ENCODE results near the gene YLPM1.

YLPM1 gene

DNA sequence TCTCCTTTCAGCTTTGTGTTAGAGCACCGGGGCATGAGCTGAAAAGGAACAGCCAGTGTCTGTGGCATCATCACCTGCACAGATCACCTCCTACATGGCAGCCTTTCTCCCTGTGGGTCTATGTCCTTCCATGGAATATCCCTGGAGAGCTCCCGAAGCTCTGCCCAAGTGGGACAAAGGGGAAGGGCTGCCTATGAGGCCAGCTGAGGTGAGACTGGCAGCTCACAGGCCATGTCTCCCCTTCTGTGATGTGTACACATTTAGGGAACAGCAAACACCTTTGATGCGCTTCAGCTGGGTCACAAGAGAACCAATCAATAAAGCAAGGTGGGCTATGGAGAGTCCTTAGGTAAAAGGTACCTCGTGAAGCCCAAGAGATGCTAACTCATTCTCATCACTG is 108.7 kb downstream of the YLPM1 start:
- DNase-seq (ENCODE audit: low read depth): no peak

DNA sequence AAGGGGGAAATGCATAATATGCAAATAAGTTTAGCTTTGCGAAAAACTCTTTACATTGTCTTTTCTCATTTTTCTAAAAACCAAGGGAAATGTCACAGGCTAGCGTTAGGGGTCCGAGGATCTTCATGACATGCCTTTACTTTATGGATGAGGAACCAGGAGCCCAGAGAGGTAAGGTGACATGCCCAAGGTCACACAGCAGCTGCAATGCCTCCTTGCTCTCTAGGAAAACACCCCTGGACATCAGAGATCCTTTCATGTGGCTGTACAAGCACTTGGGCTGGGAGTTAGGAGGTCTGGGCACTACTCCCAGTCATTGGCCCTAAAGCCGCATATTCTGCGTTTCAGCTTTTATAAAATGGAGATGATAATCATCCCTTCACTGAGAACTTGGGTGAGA is 112.1 kb downstream of the YLPM1 start:
- no peak for DNase-seq (ENCODE audit: low read depth)

DNA sequence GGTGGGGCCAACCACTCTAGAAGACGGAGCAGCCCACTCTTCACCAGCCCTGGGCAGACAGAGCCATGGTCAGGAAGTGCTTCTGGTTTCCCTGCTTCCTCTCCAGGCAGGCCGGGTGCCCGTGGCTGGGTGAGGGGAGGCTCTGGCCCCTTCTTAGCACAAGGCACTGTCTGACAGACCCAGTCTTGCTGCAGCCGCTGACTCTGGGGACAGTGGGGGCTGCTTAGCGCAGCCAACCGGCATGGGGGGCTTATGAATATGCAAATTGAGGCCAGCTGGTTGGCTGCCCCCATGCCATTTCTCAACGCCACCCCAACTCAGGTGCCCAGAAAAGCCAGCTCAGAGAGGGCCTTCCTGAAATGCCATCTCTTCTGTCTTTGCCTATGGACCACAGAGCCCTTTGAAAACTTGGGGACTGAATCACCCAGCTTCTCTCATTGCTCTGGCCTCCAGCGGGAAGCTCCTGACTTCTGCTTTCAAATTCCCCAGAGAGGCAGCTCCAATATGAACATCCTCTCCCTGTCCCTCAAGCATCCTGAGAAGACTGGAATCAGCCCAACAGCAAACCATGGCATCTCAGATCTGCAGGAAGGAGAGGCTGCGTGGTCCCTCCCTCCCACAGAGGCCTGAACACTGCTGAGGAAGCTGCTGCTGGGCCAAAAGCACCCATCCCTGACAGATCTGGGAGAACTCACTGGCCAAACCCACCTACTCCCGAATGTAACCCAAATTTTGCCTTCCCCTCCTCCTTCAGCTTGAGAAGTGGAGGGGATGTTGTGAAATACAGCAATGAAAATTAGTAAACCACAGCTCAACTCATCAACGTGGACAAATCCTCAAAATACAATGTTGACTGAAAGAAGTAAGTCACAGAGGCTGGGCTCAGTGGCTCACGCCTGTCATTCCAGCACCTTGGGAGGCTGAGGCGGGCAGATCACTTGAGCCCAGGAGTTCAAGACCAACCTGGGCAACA is 113.1 kb downstream of the YLPM1 start, which contains the start of gene PROX2:
Gene PROX2, minus strand, starts transcription at position 205 of the 973 bp plus-strand sequence. CDS start 12,311 bp downstream, outside the sequence.
- DNase-seq (ENCODE audit: low read depth): no peak

DNA sequence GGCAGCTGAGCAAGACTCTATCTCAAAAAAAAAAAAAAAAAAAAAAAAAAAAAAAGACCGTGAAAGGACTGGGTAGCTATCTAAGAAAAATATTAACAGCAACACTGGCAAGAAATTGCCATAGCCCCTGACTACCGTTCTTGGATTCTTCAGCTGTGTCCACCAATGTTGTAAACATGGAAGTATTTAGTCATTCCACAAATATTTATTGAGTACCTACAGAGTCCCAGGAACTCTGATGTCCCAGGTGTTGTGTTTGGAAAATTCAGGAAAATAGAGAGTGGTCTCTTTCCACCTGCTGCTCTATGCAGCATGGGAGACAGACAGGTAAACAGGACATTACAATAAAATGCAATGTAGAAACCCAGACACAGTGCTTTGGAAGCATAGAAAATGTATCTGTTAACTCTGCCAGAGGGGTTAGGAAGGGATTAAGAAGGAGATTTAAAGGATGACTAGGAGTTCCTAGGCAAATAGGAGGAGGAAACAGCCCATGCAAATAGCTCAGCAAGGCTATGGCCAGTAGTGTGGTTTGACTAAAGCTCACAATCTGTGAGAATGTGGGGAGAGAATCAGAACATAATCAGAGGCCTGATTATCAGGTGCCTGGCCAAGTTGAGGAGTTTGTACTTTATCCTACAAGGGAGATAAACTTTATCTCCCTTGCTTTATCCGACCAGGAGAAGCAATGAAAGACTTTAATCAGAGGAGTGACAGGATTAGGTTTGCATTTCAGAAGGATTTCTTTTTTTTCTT is 116.5 kb downstream of the YLPM1 start:
- DNase-seq (ENCODE audit: low read depth): no peak

DNA sequence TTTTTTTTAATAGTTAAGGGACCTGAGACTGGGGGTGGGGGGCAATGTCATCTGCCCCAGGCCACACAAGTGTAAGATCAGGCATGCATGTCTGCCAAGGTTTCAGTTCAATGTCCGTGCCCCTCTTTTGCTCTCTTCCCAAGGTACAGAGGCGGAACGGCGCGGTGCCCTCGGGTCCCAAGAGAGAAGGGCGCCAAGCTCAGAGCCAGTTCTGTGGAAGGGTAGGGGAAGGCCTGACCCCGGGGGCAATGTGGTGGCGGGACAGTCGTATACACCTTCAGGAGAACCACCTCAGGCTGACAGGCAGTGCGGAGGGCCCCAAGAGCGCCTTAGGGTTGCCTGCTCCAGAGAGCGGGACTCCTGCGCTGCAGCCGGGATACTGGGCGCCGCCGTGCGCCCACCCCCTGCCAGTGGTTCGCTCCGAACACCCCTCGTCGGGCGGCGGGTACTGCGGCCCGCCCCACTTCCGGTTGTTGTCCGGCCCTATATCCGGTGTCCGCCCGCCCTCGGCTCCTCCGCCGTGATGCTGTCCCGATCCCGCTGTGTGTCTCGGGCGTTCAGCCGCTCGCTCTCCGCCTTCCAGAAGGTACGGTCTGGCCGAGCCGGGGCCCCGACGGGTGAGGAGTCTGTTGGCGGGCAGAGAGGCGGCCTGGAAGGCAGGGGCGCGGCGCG is 118.5 kb downstream of the YLPM1 start, which contains the start of gene DLST:
Gene DLST, plus strand, starts transcription at position 486 of the 672 bp plus-strand sequence. Its CDS starts 38 bp downstream, at position 524.
- DNase-seq (ENCODE audit: low read depth): peak; percentile 77

DNA sequence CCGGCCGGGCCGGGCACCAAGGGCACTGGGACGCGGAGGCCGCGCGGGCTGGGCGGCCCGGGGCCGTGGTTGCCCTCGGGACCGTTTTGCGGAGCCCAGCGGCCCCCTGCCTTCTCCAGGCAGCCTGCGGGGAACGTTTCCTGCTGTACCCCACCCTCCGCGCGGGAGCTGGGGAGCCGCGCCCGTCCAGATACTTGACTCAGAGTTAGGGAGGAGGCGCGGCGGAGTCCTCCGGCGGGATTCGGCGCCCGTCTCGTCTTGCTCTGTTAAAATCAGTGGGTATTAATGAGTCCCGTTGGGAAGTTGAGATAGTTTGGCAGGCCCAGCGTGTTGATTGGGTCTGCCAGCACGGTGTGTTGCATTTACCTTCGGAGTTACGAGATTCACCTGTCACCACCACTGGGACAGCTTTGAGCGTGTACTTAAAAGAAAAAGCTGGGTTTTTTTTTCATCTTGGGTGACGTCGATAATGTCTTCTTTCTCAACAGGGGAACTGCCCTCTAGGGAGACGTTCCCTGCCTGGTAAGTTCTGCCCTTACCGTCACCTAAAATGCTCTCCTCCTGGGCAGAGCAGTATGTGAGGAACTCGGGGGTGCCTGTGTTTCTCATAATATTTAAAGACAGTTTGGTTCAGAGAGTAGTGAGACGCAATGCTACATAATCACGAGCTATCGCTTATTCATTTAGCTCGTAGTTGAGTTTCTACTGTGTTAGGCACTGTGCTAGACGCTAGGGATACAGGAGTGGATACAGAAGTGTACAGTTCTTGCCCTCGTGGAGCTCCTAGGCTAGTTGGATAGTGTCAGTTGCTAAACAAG is 119.2 kb downstream of the YLPM1 start:
- DNase-seq (ENCODE audit: low read depth): peak; percentile 26
